HCEC 1CT (cell line): ENCODE results near the gene ZNF445.
A peak's percentile ranks its signal among the peaks of the same experiment; 100 is the strongest.
"Not testable (repeated sequence)": the region's sequence is repeated elsewhere in the genome, so short reads cannot be mapped to it uniquely, and the experiment has no call there.

ENCODE experiments used
- DNase-seq: peaks from one replicate; pipeline ENCODE4 v3.0.0-alpha.2; 2017

The ZNF445 gene

GRCh38 chr3:44474886-44475285 is 2.6 kb downstream of the ZNF445 start:
- not testable (repeated sequence) for DNase-seq

- DNase-seq, result no peak
Observed at GRCh38 chr3:44470430-44470829, 7.0 kb downstream of the ZNF445 start.

GRCh38 chr3:44469914-44470313 is 7.6 kb downstream of the ZNF445 start:
- DNase-seq, result no peak

- DNase-seq, result peak; percentile 40
Observed at GRCh38 chr3:44468572-44469520, 8.6 kb downstream of the ZNF445 start.

- DNase-seq, result not testable (repeated sequence)
Observed at GRCh38 chr3:44468099-44468537, 9.4 kb downstream of the ZNF445 start.

GRCh38 chr3:44467241-44467640 is 10.2 kb downstream of the ZNF445 start:
- no peak for DNase-seq

GRCh38 chr3:44464920-44465319 is 12.6 kb downstream of the ZNF445 start:
- DNase-seq, result not testable (repeated sequence)

GRCh38 chr3:44464509-44464908 is 13.0 kb downstream of the ZNF445 start:
- no peak for DNase-seq

- DNase-seq, result not testable (repeated sequence)
Observed at GRCh38 chr3:44460050-44460449, 17.4 kb downstream of the ZNF445 start.

GRCh38 chr3:44455318-44455717 is 22.2 kb downstream of the ZNF445 start:
- no peak for DNase-seq

GRCh38 chr3:44454258-44454657 is 23.2 kb downstream of the ZNF445 start:
- DNase-seq, result no peak

GRCh38 chr3:44451441-44451840 is 26.0 kb downstream of the ZNF445 start:
- no peak for DNase-seq

GRCh38 chr3:44446929-44447328 is 30.5 kb downstream of the ZNF445 start:
- DNase-seq, result no peak

GRCh38 chr3:44445786-44446185 is 31.7 kb downstream of the ZNF445 start:
- DNase-seq, result no peak

- DNase-seq, result no peak
Observed at GRCh38 chr3:44444896-44445691, 32.4 kb downstream of the ZNF445 start.

GRCh38 chr3:44444437-44444836 is 33.0 kb downstream of the ZNF445 start:
- DNase-seq, result no peak

GRCh38 chr3:44442596-44443309 is 34.7 kb downstream of the ZNF445 start:
- no peak for DNase-seq

GRCh38 chr3:44439499-44440295 is 37.8 kb downstream of the ZNF445 start:
- DNase-seq, result no peak

GRCh38 chr3:44437800-44438199 is 39.7 kb downstream of the ZNF445 start:
- no peak for DNase-seq

- no peak for DNase-seq
Observed at GRCh38 chr3:44436181-44436580, 41.3 kb downstream of the ZNF445 start.

- DNase-seq, result no peak
Observed at GRCh38 chr3:44434834-44435510, 42.5 kb downstream of the ZNF445 start.

- no peak for DNase-seq
Observed at GRCh38 chr3:44430466-44430865, 47.0 kb downstream of the ZNF445 start.
